Transverse colon (tissue), 4 donors: ENCODE data around the gene HCLS1. TPM values are rescaled to one million over a fixed set of nuclear protein-coding genes. Genes with fewer than 3 reads are reported as not detected.

Source experiments
- DNase-seq: peaks from one replicate; pipeline ENCODE4 v3.0.0-alpha.2; 2019
- H3K27ac ChIP-seq, 4 donors: fragments of 200-600 bp; sonication (generic); 2 replicates each; pipeline ENCODE4 v1.5.1; 2016 to 2018; ENCODE audit warnings: inconsistent platforms in 4 of 4
- H3K27me3 ChIP-seq: fragments of 200-600 bp; sonication (generic); 2 replicates; pipeline ENCODE4 v1.5.1; 2017; ENCODE audit warnings: inconsistent platforms
- H3K36me3 ChIP-seq, 4 donors: fragments of 200-600 bp; sonication (generic); 2 replicates each; pipeline ENCODE4 v1.5.1; 2017 to 2019; ENCODE audit warnings: inconsistent platforms in 4 of 4
- H3K4me1 ChIP-seq, 4 donors: fragments of 200-600 bp; sonication (generic); 2 replicates each; pipeline ENCODE4 v1.5.1; 2017 to 2020; ENCODE audit warnings: inconsistent platforms in 4 of 4
- H3K4me3 ChIP-seq, 4 donors: fragments of 200-600 bp; sonication (generic); 1 replicate in 1 of 4; 2 replicates in 3 of 4; pipeline versions ENCODE4 v1.5.1 to v1.6.1; 2017 to 2019; ENCODE audit warnings: inconsistent platforms in 4 of 4
- H3K9me3 ChIP-seq, 2 donors: fragments of 200-600 bp; sonication (generic); 2 replicates each; pipeline ENCODE4 v1.5.1; 2017 to 2019; ENCODE audit warnings: inconsistent platforms in 2 of 2
- EP300 ChIP-seq: sonication (generic); formaldehyde crosslinking; IDR thresholded peaks from one replicate; pipeline ENCODE4 v1.6.1; 2017; ENCODE audit warnings: antibody characterized with exemption, low read depth
- POLR2A ChIP-seq: fragments of 450-650 bp; IDR thresholded peaks from one replicate; pipeline ENCODE4 v1.6.1; 2016; ENCODE audit warnings: antibody characterized with exemption, mild to moderate bottlenecking, moderate library complexity
- POLR2AphosphoS5 ChIP-seq, 3 donors: sonication (generic); formaldehyde crosslinking; IDR thresholded peaks; one replicate each; pipeline ENCODE4 v1.6.1; 2016; ENCODE audit warnings: antibody characterized with exemption in 3 of 3
- WGBS, 2 donors: methylation state at CpG; one replicate each; pipeline ENCODE4 v1.1.5; 2018; ENCODE audit warnings: low coverage in 1 of 2; 5-methylcytosine and 5-hydroxymethylcytosine counted together
- in situ Hi-C, 4 donors: fragments of 200-750 bp; cut with MboI; loops; one replicate each; pipeline versions ENCODE4 v1.15.0 to v1.15.1; 2017; ENCODE audit warnings: low sequenced_read_pairs in 3 of 4, low pct_ligation_motif_present in 1 of 4, low pct_unique_long_range_greater_than_20kb in 1 of 4
- intact Hi-C: fragments of 100-400 bp; cut with DNase I; formaldehyde crosslinking; loops from one replicate; pipeline ENCODE4 v1.15.1; 2023; ENCODE audit warnings: low total_unique reads
- total RNA-seq, 4 donors: library from RNA; depleted of rRNA; stranded (reverse); fragments of >200 nt; gene quantifications; one replicate each; pipeline ENCODE4 v1.1.0, GENCODE V29; 2016
- TF ChIP-seq, protein P1 (sequence below), 5 experiments: fragments of 200-600 bp in 3 of 5; fragments of 450-650 bp in 2 of 5; sonication (generic) in 3 of 5; IDR thresholded peaks; 1 replicate in 2 of 5; 2 replicates in 3 of 5; pipeline ENCODE4 v1.5.1; 2016 to 2017; ENCODE audit warnings: antibody characterized with exemption in 5 of 5, inconsistent platforms in 3 of 5, mild to moderate bottlenecking in 2 of 5, moderate library complexity in 1 of 5

Gene HCLS1
- total RNA-seq, 4 donors from 2014 or later, result 5.0 to 50.3 (median 30.8) TPM

- intact Hi-C loops (no loop called here), in situ Hi-C loops (no loop called here)
- Histone ChIP-seq H3K4me3 (no peak overlapping the region), H3K27ac (no peak overlapping the region), H3K27me3 (no peaks in the 10 kb centered on the region), H3K4me1 (peaks cover 0 to 4% (median 1%) of the 10 kb centered on the region in 4 donors), H3K36me3 (peaks cover 0 to 64% (median 18%) of the 10 kb centered on the region in 4 donors), H3K9me3 (no peaks in the 10 kb centered on the region)
- TF ChIP-seq, protein P1, sequence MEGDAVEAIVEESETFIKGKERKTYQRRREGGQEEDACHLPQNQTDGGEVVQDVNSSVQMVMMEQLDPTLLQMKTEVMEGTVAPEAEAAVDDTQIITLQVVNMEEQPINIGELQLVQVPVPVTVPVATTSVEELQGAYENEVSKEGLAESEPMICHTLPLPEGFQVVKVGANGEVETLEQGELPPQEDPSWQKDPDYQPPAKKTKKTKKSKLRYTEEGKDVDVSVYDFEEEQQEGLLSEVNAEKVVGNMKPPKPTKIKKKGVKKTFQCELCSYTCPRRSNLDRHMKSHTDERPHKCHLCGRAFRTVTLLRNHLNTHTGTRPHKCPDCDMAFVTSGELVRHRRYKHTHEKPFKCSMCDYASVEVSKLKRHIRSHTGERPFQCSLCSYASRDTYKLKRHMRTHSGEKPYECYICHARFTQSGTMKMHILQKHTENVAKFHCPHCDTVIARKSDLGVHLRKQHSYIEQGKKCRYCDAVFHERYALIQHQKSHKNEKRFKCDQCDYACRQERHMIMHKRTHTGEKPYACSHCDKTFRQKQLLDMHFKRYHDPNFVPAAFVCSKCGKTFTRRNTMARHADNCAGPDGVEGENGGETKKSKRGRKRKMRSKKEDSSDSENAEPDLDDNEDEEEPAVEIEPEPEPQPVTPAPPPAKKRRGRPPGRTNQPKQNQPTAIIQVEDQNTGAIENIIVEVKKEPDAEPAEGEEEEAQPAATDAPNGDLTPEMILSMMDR (IDR thresholded peaks at IDR 0.05), result no peak
- no peak for TF ChIP-seq POLR2AphosphoS5 (IDR thresholded peaks at IDR 0.05)
- no peak for TF ChIP-seq EP300
- no peak for TF ChIP-seq POLR2A
- 96 to 98% methylated on average over 5 of the region's 5 CpGs for WGBS, 2 donors
- no peak for DNase-seq
These were observed 43.3 kb upstream of the HCLS1 start for GRCh38 chr3:121703973-121704372.

DNA sequence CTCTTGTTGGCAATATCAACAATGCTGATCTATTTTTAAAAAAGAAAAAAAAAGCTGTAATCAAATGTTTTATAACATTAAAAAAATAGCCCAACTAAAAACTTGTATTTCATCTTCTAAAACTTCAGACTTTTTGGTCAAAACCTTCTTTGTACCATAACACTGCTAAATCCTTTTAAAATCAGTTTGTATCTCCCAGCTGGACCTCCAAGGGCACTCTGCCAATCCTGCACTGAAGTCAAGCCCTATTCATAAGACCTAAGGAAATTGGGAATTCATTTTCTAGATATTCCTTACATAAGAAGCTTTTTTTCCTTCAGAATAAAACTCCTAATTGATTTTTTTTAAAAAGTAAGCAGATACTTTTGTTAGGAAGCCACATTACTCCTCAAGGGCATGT is 38.2 kb upstream of the HCLS1 start:
- intact Hi-C loops (no loop called here), in situ Hi-C loops (no loop called here)
- no peak overlapping the region for H3K4me3 ChIP-seq
- no peaks in the 10 kb centered on the region for H3K27me3 ChIP-seq
- H3K27ac ChIP-seq, result peak overlapping the region in 2 of 4 donors; percentile 5 to 23
- peaks cover 0 to 3% (median 0%) of the 10 kb centered on the region in 4 donors for H3K4me1 ChIP-seq
- no peak for TF ChIP-seq EP300
- no peak for TF ChIP-seq POLR2A
- TF ChIP-seq, protein P1 (IDR thresholded peaks at IDR 0.05), result no peak
- TF ChIP-seq POLR2AphosphoS5 (IDR thresholded peaks at IDR 0.05), result no peak
- peaks cover 0 to 68% (median 20%) of the 10 kb centered on the region in 4 donors for H3K36me3 ChIP-seq
- no peak for DNase-seq
- H3K9me3 ChIP-seq, result no peaks in the 10 kb centered on the region

DNA sequence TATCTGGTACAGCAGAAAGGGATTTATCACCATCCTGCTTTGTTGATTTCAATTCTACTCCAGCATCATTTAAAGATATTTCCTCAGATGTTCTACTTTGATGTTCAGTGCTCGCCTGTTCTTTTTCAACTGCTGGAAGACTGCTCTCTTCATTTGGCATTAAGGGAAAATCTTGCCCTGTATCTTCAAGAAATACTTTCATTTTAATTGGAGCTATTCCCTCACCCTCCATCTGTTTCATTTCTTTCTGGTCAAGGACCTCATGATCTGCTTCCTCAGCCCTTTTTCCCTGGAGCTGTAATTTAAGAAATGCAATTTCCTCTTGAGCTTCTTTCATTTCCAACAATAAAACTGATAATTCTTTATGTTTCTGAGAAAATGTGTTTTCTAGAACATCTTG is 37.8 kb upstream of the HCLS1 start:
- Histone ChIP-seq H3K4me1 (peaks cover 0 to 3% (median 0%) of the 10 kb centered on the region in 4 donors), H3K9me3 (no peaks in the 10 kb centered on the region), H3K27ac (peak overlapping the region in 2 of 4 donors; percentile 5 to 23), H3K27me3 (no peaks in the 10 kb centered on the region), H3K36me3 (peaks cover 0 to 65% (median 21%) of the 10 kb centered on the region in 4 donors), H3K4me3 (no peak overlapping the region)
- in situ Hi-C loops, result no loop called here
- intact Hi-C loops, result no loop called here
- 83 to 90% methylated on average over 1 of the region's 1 CpG for WGBS, 2 donors
- TF ChIP-seq EP300, result no peak
- TF ChIP-seq POLR2AphosphoS5 (IDR thresholded peaks at IDR 0.05), result no peak
- TF ChIP-seq, protein P1 (IDR thresholded peaks at IDR 0.05), result no peak
- DNase-seq, result no peak

DNA sequence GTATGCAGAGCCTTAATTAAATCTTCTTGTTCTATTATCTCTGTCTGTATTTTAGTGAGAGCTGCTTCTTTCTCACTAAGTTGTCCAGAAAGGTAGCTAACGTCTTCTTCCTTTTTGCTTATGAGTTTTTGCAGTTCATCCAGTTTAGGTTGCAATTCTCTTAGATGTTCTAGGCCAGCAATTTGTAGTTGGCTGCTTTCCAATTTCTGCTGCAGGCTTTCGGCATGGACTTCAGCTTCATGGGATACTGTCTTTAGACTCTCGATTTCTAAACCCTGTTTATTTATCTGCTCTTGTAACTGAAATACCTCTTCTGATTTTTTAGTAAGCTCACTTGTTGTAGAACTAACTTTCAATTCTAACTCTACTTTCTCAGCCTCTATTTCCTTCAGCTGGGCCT is 35.5 kb upstream of the HCLS1 start:
- H3K4me1 ChIP-seq, result peaks cover 0 to 3% (median 0%) of the 10 kb centered on the region in 4 donors
- H3K27ac ChIP-seq, result no peak overlapping the region
- intact Hi-C loops, result no loop called here
- H3K4me3 ChIP-seq, result no peak overlapping the region
- in situ Hi-C loops, result no loop called here
- no peak for TF ChIP-seq POLR2AphosphoS5 (IDR thresholded peaks at IDR 0.05)
- WGBS, 2 donors, result 57 to 84% methylated on average over 3 of the region's 3 CpGs
- H3K27me3 ChIP-seq, result no peaks in the 10 kb centered on the region
- H3K9me3 ChIP-seq, result no peaks in the 10 kb centered on the region
- peaks cover 0 to 67% (median 31%) of the 10 kb centered on the region in 4 donors for H3K36me3 ChIP-seq
- DNase-seq, result no peak
